ENCODE data around the gene ZNF491. TPM values are rescaled to one million over a fixed set of nuclear protein-coding genes. Genes with fewer than 3 reads are reported as not detected.
A peak's percentile ranks its signal among the peaks of the same experiment; 100 is the strongest.
"Not testable (repeated sequence)": the region's sequence is repeated elsewhere in the genome, so short reads cannot be mapped to it uniquely, and the experiment has no call there.

ZNF491 gene
- total RNA-seq, 2 donors from 2014 or later = 0.46 to 2.4 TPM

DNA sequence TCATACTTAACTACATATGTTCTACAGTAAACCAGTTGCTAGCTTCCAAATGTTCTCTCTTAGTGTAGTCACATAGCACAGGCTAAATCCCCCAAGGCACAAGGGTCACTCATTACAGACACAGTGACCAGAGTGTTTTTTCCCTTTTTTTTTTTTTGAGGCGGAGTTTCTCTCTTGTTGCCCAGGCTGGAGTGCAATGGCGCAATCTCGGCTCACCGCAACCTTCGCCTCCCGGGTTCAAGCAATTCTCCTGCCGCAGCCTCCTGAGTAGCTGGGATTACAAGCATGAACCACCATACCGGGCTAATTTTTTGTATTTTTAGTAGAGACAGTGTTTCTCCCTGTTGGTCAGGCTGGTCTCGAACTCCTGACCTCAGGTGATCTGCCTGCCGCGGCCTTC is 21.7 kb upstream of the ZNF491 start:
- not testable (repeated sequence) for H3K27me3 Mint-ChIP-seq (ENCODE audit: low read depth); H3K4me3 Mint-ChIP-seq; H3K4me1 Mint-ChIP-seq (ENCODE audit: low read depth); H3K27ac Mint-ChIP-seq; ATAC-seq (replicated peaks in 1 of 2); DNase-seq
- Mint-ChIP-seq H3K9me3 (peaks cover 22 to 31% of the 10 kb centered on the region in 2 donors), H3K36me3 (ENCODE audit: insufficient read depth in 2 of 2) (peaks cover 48 to 79% of the 10 kb centered on the region in 2 donors)

DNA sequence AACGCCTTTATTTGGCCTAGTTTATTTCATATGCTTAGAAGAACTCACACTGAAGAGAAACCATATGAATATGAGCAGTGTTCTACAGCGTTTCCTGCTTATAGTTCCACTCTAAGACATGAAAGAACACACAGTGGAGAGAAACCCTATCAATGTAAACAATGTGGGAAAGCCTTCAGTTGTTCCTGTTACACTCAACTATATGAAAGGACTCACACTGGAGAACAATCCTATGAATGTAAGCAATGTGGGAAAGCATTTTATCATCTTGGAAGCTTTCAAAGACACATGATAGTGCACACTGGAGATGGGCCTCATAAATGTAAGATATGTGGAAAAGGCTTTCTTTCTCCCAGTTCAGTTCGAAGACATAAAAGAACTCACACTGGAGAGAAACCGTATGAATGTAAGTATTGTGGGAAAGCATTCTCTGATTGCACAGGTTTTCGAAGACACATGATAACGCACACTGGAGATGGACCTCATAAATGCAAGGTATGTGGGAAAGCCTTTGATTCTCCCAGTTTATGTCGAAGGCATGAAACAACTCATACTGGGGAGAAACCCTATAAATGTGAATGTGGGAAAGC is 17.8 kb upstream of the ZNF491 start:
- no peak for ATAC-seq (replicated peaks in 1 of 2)
- Mint-ChIP-seq H3K27ac (no peak overlapping the region), H3K4me1 (ENCODE audit: low read depth) (no peaks in the 10 kb centered on the region), H3K9me3 (peaks cover 28 to 42% of the 10 kb centered on the region in 2 donors), H3K27me3 (ENCODE audit: low read depth) (no peaks in the 10 kb centered on the region), H3K4me3 (no peak overlapping the region), H3K36me3 (ENCODE audit: insufficient read depth in 2 of 2) (peaks cover 46 to 75% of the 10 kb centered on the region in 2 donors)
- no peak for DNase-seq

DNA sequence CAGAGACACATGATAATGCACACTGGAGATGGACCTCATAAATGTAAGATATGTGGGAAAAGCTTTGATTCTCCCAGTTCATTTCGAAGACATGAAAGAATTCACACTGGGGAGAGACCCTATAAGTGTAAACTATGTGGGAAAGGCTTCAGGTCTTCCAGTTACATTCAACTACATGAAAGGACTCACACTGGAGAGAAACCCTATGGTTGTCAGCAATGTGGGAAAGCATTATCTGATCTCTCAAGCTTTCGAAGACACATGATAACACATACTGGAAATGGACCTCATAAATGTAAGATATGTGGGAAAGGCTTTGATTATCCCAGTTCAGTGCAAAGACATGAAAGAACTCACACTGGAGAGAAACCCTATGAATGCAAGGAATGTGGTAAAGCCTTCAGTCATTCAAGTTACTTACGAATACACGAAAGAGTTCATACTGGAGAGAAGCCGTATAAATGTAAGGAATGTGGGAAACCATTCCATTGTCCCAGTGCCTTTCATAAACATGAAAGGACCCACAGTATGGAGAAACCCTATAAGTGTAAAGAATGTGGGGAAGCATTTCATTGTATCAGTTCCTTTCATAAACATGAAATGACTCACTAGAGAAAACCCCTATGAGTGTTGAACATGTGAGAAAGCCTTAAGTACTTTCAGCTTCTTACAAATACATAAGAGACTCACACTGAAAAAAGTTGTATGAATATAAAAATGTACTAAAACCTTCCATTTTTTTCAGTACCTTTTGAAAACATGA is 16.8 kb upstream of the ZNF491 start:
- Mint-ChIP-seq H3K9me3 (peaks cover 31 to 45% of the 10 kb centered on the region in 2 donors), H3K27me3 (ENCODE audit: low read depth) (no peaks in the 10 kb centered on the region), H3K4me1 (ENCODE audit: low read depth) (no peaks in the 10 kb centered on the region), H3K27ac (no peak overlapping the region), H3K36me3 (ENCODE audit: insufficient read depth in 2 of 2) (peaks cover 46 to 70% of the 10 kb centered on the region in 2 donors), H3K4me3 (no peak overlapping the region)
- DNase-seq = no peak
- ATAC-seq (replicated peaks in 1 of 2) = no peak

DNA sequence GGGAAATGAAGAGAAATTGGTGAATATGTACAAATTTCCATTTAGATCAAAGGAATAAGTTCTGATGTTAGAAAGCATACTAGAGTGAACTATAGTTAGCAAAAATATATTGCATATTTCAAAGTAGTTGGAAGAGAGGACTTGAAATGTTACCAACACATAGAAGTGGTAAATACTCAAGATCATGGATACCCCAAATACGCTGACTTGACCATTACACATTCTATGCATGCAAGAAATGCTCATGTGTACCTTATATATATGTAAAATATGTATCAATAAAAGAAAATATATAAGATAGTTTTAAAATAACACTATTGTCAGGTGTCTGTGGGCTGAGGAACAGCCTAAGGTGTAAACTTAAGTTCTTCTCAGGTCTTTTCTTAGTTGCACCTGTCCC is 14.6 kb upstream of the ZNF491 start:
- Mint-ChIP-seq H3K4me3 (no peak overlapping the region), H3K36me3 (ENCODE audit: insufficient read depth in 2 of 2) (peaks cover 41 to 62% of the 10 kb centered on the region in 2 donors), H3K4me1 (ENCODE audit: low read depth) (no peaks in the 10 kb centered on the region), H3K27me3 (ENCODE audit: low read depth) (no peaks in the 10 kb centered on the region), H3K27ac (no peak overlapping the region), H3K9me3 (peaks cover 33 to 50% of the 10 kb centered on the region in 2 donors)
- ATAC-seq (replicated peaks in 1 of 2) (no peak), DNase-seq (no peak)

DNA sequence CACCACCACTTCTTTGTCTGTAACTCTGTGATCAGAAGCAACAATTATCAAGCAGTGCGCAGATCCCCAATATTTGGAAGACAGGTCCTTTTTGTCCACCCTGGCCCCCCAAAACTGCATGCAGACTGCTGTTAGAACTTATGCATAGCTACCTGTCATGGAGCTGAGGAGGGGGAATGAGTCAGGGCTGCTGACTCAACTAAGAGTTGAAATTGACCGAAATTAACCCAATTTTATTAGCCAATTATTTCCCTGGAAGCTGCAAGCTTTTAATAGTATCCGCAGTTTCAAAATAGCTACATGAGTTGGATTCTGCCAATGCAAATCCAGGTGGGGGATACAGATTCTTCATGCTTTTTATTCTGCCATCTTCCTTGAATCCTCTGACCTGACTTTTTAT is 14.0 kb upstream of the ZNF491 start:
- Mint-ChIP-seq H3K27me3 (ENCODE audit: low read depth) (no peaks in the 10 kb centered on the region), H3K9me3 (peaks cover 34 to 52% of the 10 kb centered on the region in 2 donors), H3K27ac (no peak overlapping the region), H3K4me1 (ENCODE audit: low read depth) (no peaks in the 10 kb centered on the region), H3K4me3 (no peak overlapping the region), H3K36me3 (ENCODE audit: insufficient read depth in 2 of 2) (peaks cover 41 to 63% of the 10 kb centered on the region in 2 donors)
- ATAC-seq (replicated peaks in 1 of 2) = no peak
- no peak for DNase-seq

DNA sequence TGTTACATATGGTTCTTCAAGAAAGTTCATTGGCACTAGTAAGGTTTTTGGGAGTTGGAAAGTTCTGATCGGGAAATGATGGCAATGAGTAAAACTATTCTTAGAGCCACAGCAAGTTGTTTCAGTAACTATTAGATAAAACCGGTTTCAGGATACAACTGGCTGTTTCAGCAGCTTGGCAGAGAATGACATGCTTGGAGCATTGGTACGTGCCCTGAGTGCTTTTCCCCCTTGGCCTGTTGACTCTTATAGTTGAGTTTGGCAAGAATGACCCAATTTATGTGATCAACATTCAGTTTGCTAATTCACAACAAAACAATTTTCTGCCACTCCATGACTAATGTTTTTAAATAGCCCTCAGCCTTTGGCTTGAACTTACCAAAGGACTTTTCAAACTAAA is 10.8 kb upstream of the ZNF491 start:
- Mint-ChIP-seq H3K36me3 (ENCODE audit: insufficient read depth in 2 of 2) (peaks cover 24 to 39% of the 10 kb centered on the region in 2 donors), H3K4me3 (no peak overlapping the region), H3K27me3 (ENCODE audit: low read depth) (no peaks in the 10 kb centered on the region), H3K4me1 (ENCODE audit: low read depth) (no peaks in the 10 kb centered on the region), H3K9me3 (peaks cover 27 to 45% of the 10 kb centered on the region in 2 donors), H3K27ac (no peak overlapping the region)
- DNase-seq = no peak
- no peak for ATAC-seq (replicated peaks in 1 of 2)

DNA sequence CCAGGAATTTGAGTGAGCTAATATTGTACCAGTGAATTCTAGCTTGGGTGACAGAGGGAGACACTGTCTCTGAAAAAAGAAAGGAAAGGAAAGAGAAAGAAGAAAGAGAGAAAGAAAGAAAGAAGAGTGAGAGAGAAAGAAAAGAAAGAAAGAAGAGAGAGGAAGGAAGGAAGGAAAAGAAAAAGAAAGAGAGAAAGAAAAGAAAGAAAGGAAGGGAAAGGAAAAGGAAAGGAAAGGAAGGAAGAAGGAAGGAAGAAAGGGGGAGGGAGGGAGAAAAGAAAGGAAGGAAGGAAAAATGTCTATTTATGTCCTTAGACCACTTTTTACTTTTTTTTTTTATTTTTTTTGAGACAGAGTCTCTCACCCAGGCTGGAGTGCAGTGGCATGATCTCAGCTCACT is 5.4 kb upstream of the ZNF491 start:
- Mint-ChIP-seq H3K36me3 (ENCODE audit: insufficient read depth in 2 of 2) (peaks cover 8% of the 10 kb centered on the region in 2 donors), H3K27ac (peak overlapping the region; percentile 20), H3K4me1 (ENCODE audit: low read depth) (peaks cover 9% of the 10 kb centered on the region), H3K4me3 (no peak overlapping the region), H3K27me3 (ENCODE audit: low read depth) (no peaks in the 10 kb centered on the region), H3K9me3 (peaks cover 6 to 15% of the 10 kb centered on the region in 2 donors)
- ATAC-seq (replicated peaks in 1 of 2) (no peak), DNase-seq (no peak)

DNA sequence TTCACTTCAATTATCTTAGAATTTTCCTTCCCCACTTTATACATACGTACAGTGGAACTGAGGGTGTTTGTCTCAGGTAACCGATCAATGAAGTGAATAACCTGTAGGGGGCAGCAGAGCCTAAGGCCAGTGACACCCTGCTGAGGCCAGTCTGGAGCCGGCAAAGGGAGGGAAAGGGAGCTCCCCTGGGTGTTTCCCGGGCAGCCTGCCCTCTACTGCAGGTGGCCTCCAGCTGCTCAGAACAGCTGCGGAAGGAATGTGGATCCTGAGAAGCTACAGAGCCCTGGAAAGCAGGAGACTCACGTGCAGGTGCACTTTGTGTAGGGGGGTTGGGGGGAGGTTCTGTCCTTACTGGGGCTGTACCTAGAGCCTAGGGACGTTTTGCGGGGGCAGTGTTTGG is 832 bp upstream of the ZNF491 start:
- Mint-ChIP-seq H3K27me3 (ENCODE audit: low read depth) (no peaks in the 10 kb centered on the region), H3K36me3 (ENCODE audit: insufficient read depth in 2 of 2) (peaks cover 3 to 4% of the 10 kb centered on the region in 2 donors), H3K9me3 (peaks cover 2 to 5% of the 10 kb centered on the region in 2 donors), H3K4me1 (ENCODE audit: low read depth) (peaks cover 11% of the 10 kb centered on the region), H3K4me3 (peak overlapping the region; percentile 89 to 97), H3K27ac (no peak overlapping the region)
- DNase-seq (peak; percentile 83 to 85), ATAC-seq (replicated peaks in 1 of 2) (peak; percentile 61 to 73)

DNA sequence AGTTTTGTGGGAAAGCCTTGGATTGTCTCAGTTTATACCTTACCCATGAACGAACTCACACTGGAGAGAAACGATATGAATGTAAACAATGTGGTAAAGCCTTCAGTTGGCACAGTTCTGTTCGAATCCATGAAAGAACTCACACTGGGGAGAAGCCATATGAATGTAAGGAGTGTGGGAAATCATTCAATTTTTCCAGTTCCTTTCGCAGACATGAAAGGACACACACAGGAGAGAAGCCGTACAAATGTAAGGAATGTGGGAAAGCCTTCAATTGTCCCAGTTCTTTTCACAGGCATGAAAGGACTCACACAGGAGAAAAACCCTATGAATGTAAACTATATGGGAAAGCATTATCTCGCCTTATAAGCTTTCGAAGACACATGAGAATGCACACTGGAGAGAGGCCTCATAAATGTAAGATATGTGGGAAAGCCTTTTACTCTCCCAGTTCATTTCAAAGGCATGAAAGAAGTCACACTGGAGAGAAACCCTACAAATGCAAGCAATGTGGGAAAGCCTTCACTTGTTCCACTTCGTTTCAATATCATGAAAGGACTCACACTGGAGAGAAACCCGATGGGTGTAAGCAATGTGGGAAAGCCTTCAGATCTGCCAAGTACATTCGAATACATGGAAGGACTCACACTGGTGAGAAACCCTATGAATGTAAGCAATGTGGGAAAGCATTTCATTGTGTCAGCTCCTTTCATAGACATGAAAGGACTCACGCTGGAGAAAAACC is 8.2 kb downstream of the ZNF491 start:
- no peaks in the 10 kb centered on the region for H3K27me3 Mint-ChIP-seq (ENCODE audit: low read depth)
- DNase-seq (no peak), ATAC-seq (replicated peaks in 1 of 2) (no peak)
- H3K4me3 Mint-ChIP-seq = no peak overlapping the region
- H3K36me3 Mint-ChIP-seq (ENCODE audit: insufficient read depth in 2 of 2) = peaks cover 22 to 41% of the 10 kb centered on the region in 2 donors
- no peak overlapping the region for H3K27ac Mint-ChIP-seq
- H3K9me3 Mint-ChIP-seq = peaks cover 15 to 32% of the 10 kb centered on the region in 2 donors
- H3K4me1 Mint-ChIP-seq (ENCODE audit: low read depth) = no peaks in the 10 kb centered on the region

DNA sequence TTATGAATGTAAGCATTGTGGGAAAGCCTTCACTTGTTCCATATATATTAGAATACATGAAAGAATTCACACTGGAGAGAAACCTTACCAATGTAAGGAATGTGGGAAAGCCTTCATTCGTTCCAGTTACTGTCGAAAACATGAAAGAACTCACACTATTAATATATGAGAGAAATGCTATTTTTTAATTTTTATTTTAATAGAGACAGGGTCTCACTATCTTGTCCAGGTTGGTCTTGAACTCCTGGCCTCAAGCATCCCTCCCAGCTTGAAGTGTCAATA is 8.7 kb downstream of the ZNF491 start:
- ATAC-seq (replicated peaks in 1 of 2) = no peak
- Mint-ChIP-seq H3K4me1 (ENCODE audit: low read depth) (no peaks in the 10 kb centered on the region), H3K9me3 (peaks cover 15 to 32% of the 10 kb centered on the region in 2 donors)

DNA sequence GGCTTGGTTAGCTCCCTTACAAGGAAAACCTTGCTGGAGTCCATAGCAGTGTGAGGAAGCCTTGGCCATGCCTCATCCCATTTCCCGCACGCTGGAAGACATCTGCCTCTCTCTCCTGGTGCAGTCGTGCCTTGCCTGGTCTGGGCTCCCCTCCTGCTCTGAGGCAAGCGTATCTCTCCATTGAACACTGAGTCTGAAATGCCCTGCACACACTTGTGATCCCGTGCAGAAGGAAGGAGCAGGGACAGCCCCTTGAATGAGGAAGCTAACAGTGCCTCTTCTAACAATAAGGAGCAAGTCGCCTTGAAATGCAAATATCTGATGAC is 15.3 kb downstream of the ZNF491 start:
- peak overlapping the region; percentile 83 to 91 for H3K4me3 Mint-ChIP-seq
- H3K27me3 Mint-ChIP-seq (ENCODE audit: low read depth) = no peaks in the 10 kb centered on the region
- DNase-seq = no peak
- peak; percentile 32 to 42 for ATAC-seq (replicated peaks in 1 of 2)
- H3K27ac Mint-ChIP-seq = no peak overlapping the region
- peaks cover 25% of the 10 kb centered on the region for H3K4me1 Mint-ChIP-seq (ENCODE audit: low read depth)
- peaks cover 9 to 11% of the 10 kb centered on the region in 2 donors for H3K36me3 Mint-ChIP-seq (ENCODE audit: insufficient read depth in 2 of 2)
- H3K9me3 Mint-ChIP-seq = peaks cover 3 to 16% of the 10 kb centered on the region in 2 donors

More for the DNA sequence above, 8.7 kb downstream of the ZNF491 start:
- Mint-ChIP-seq H3K27ac (no peak overlapping the region), H3K36me3 (ENCODE audit: insufficient read depth in 2 of 2) (peaks cover 22 to 41% of the 10 kb centered on the region in 2 donors), H3K27me3 (ENCODE audit: low read depth) (no peaks in the 10 kb centered on the region), H3K4me3 (no peak overlapping the region)
- no peak for DNase-seq

DNA sequence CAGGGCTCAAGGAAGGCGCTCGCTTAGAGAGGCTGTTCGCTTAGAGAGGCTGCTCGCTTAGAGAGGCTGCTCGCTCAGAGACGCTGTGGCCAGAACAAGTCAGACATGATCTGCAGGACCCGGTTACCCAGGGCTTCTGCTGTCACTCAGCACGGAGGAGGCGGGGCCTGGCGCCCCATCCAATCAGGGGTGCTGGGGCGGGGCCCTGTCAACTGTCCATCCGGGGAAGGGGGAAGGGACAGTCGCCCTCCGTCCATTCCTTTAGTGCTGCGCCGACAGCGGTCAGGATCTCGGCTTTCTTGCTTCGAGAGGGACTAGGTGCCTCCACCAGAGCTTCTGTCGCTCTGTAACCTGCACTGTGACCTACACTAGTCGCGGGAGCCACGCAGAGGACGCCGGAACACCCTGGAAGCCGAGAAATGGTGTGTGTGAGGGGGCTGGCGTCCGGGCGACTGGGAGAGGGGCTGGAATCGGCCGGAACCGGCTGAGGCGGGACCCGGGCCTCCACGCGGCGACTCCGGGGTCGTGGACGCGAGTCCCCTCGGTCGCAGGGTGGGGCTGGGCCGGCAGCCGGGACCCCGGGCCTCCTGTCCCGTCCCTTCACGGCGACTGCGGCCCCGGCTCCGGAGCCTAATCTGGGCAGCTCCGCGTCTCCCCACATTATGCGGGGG is 15.8 kb downstream of the ZNF491 start, which contains the start of gene ZNF440:
Gene ZNF440 (plus strand): TSS at position 245 of the 671 bp plus-strand sequence. CDS start 175 bp downstream, at position 420.
- Mint-ChIP-seq H3K9me3 (peaks cover 0 to 14% of the 10 kb centered on the region in 2 donors), H3K4me3 (peak within 1 kb of the TSS; percentile 83 to 91), H3K27ac (no peak within 1 kb of the TSS), H3K4me1 (ENCODE audit: low read depth) (peaks cover 25% of the 10 kb centered on the region), H3K27me3 (ENCODE audit: low read depth) (no peaks in the 10 kb centered on the region), H3K36me3 (ENCODE audit: insufficient read depth in 2 of 2) (peaks cover 9 to 10% of the 10 kb centered on the region in 2 donors)
- DNase-seq = peak; percentile 93 to 94
- ATAC-seq (replicated peaks in 1 of 2) = peak; percentile 100

DNA sequence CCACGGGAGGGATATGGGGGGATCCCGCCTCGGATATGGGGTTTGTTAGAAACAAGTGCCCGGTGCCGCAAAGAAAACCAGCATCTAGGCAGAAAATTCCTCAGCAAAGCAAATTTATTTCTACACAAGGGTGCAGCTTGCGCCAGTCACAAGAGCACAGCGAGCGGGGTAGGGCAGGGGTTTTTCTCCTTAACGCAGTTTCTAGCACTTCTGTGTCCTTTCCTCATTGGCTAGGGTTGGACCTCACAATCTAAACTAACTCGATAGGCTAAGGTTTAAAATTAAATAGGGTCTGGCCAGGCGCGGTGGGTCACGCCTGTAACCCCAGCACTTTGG is 16.3 kb downstream of the ZNF491 start:
- Mint-ChIP-seq H3K27me3 (ENCODE audit: low read depth) (no peaks in the 10 kb centered on the region), H3K9me3 (peaks cover 0 to 14% of the 10 kb centered on the region in 2 donors), H3K27ac (no peak overlapping the region), H3K4me1 (ENCODE audit: low read depth) (peaks cover 25% of the 10 kb centered on the region), H3K36me3 (ENCODE audit: insufficient read depth in 2 of 2) (peaks cover 9 to 10% of the 10 kb centered on the region in 2 donors), H3K4me3 (peak overlapping the region; percentile 83 to 91)
- ATAC-seq (replicated peaks in 1 of 2) (no peak), DNase-seq (no peak)

Measured in activated T-cell treated with anti-CD3 and anti-CD28 coated beads, Interleukin-2, amount 50 U/mL, for 72 hours (primary cell).